Stimulated activated CD4-positive, alpha-beta T cell treated with anti-CD3 and anti-CD28 coated beads, Interleukin-12 subunit alpha, Interleukin-12 subunit beta, amount 100 ng/mL, for 48 hours (primary cell): ENCODE measurements around the gene SERPINA5.

ENCODE experiments used
- DNase-seq, 3 donors: peaks; one replicate each; pipeline ENCODE4 v3.0.0-alpha.2; 2020; ENCODE audit warnings: low read depth in 2 of 3, low spot score in 1 of 3

Gene SERPINA5

GRCh38 chr14:94581127-94581999 lies at the start of gene SERPINA5:
Gene SERPINA5, plus strand, starts transcription at chr14:94581426. Its CDS starts 5,937 bp downstream, at chr14:94587363.
- DNase-seq = no peak

- no peak for DNase-seq
Measured at GRCh38 chr14:94532447-94532846, 48.8 kb upstream of the SERPINA5 start.

GRCh38 chr14:94535506-94535905 lies 45.7 kb upstream of the SERPINA5 start:
- DNase-seq = no peak

GRCh38 chr14:94536836-94537235 lies 44.4 kb upstream of the SERPINA5 start:
- DNase-seq = no peak

- DNase-seq = no peak
Measured at GRCh38 chr14:94538070-94538740, 43.0 kb upstream of the SERPINA5 start.

GRCh38 chr14:94539181-94539580 lies 42.0 kb upstream of the SERPINA5 start:
- DNase-seq = no peak

GRCh38 chr14:94540031-94540794 lies 41.0 kb upstream of the SERPINA5 start:
- no peak for DNase-seq

GRCh38 chr14:94541234-94541975 lies 39.8 kb upstream of the SERPINA5 start:
- no peak for DNase-seq

- no peak for DNase-seq
Measured at GRCh38 chr14:94542111-94542810, 39.0 kb upstream of the SERPINA5 start.

GRCh38 chr14:94542811-94543440 lies 38.3 kb upstream of the SERPINA5 start:
- no peak for DNase-seq

- DNase-seq = no peak
Measured at GRCh38 chr14:94543449-94544124, 37.6 kb upstream of the SERPINA5 start.

- DNase-seq = no peak
Measured at GRCh38 chr14:94544726-94545125, 36.5 kb upstream of the SERPINA5 start.

GRCh38 chr14:94545131-94545841 lies 35.9 kb upstream of the SERPINA5 start:
- DNase-seq = no peak

- no peak for DNase-seq
Measured at GRCh38 chr14:94547151-94547680, 34.0 kb upstream of the SERPINA5 start.

- DNase-seq = no peak
Measured at GRCh38 chr14:94547726-94548125, 33.5 kb upstream of the SERPINA5 start.

GRCh38 chr14:94548131-94548998 lies 32.9 kb upstream of the SERPINA5 start:
- no peak for DNase-seq
